ENCODE results near the gene DCBLD1. TPM values are rescaled to one million over a fixed set of nuclear protein-coding genes. Genes with fewer than 3 reads are reported as not detected.
A peak's percentile ranks its signal among the peaks of the same experiment; 100 is the strongest.

The DCBLD1 gene
- polyA plus RNA-seq, 1 donor (not counting 4 experiments of a cell fraction or from before 2014, with no cell fraction given): 21.7 TPM

- Histone ChIP-seq H3K27ac (ENCODE audit: control insufficient read depth, insufficient read depth, low read length) (no peak overlapping the region), H3K4me1 (ENCODE audit: control insufficient read depth, extremely low read depth, insufficient read depth, low read length) (peaks cover 41% of the 10 kb centered on the region), H3K4me2 (ENCODE audit: control insufficient read depth, extremely low read depth, insufficient read depth, low read depth, low read length) (no peak overlapping the region), H2AFZ (ENCODE audit: control insufficient read depth, low read length) (no peak overlapping the region), H3K79me2 (ENCODE audit: control insufficient read depth, insufficient read depth, low read length) (no peaks in the 10 kb centered on the region), H3K9me3 (ENCODE audit: control insufficient read depth, low read depth, low read length) (no peaks in the 10 kb centered on the region), H3K9ac (ENCODE audit: control insufficient read depth, extremely low read depth, insufficient read depth, low read length) (no peak overlapping the region), H4K20me1 (ENCODE audit: control insufficient read depth, extremely low read depth, insufficient read depth, low read length) (no peaks in the 10 kb centered on the region), H3K36me3 (ENCODE audit: control insufficient read depth in 2 of 2, extremely low read depth in 1 of 2, insufficient read depth in 2 of 2, low read length in 2 of 2) (peaks cover 9 to 20% of the 10 kb centered on the region in 2 experiments), H3K27me3 (ENCODE audit: control insufficient read depth, extremely low read depth, insufficient read depth, low read length) (no peaks in the 10 kb centered on the region), H3K4me3 (ENCODE audit: control insufficient read depth in 2 of 3, extremely low read depth in 1 of 3, insufficient read depth in 2 of 3, low read depth in 1 of 3, low read length in 3 of 3) (no peak overlapping the region), H3K9me1 (ENCODE audit: control insufficient read depth, extremely low read depth, insufficient read depth, low read length) (peaks cover 3% of the 10 kb centered on the region)
- dilution Hi-C loops (cut with MboI; ENCODE audit: extremely low pct_ligation_motif_present, low sequenced_read_pairs): no loop called here
- no peak for FAIRE-seq
- TF ChIP-seq EZH2 (IDR thresholded peaks at IDR 0.05; ENCODE audit: low read length) (no peak), CTCF (optimal IDR thresholded peaks at IDR 0.05 in 1 of 3, IDR thresholded peaks at IDR 0.05 in 1 of 3, conservative IDR thresholded peaks at IDR 0.05 in 1 of 3; ENCODE audit: extremely low read depth in 1 of 3, insufficient read depth in 2 of 3, low read length in 3 of 3) (no peak)
- DNase-seq (ENCODE audit: low read depth, low spot score): no peak
Observed at GRCh38 chr6:117549611-117550010, 67.1 kb downstream of the DCBLD1 start.

- no peaks in the 10 kb centered on the region for H4K20me1 ChIP-seq (ENCODE audit: control insufficient read depth, extremely low read depth, insufficient read depth, low read length)
- dilution Hi-C loops (cut with MboI; ENCODE audit: extremely low pct_ligation_motif_present, low sequenced_read_pairs): no loop called here
- TF ChIP-seq CTCF (optimal IDR thresholded peaks at IDR 0.05 in 1 of 3, IDR thresholded peaks at IDR 0.05 in 1 of 3, conservative IDR thresholded peaks at IDR 0.05 in 1 of 3; ENCODE audit: extremely low read depth in 1 of 3, insufficient read depth in 2 of 3, low read length in 3 of 3) (no peak), EZH2 (IDR thresholded peaks at IDR 0.05; ENCODE audit: low read length) (no peak)
- no peak overlapping the region for H2AFZ ChIP-seq (ENCODE audit: control insufficient read depth, low read length)
- no peak overlapping the region for H3K9ac ChIP-seq (ENCODE audit: control insufficient read depth, extremely low read depth, insufficient read depth, low read length)
- no peak overlapping the region for H3K4me2 ChIP-seq (ENCODE audit: control insufficient read depth, extremely low read depth, insufficient read depth, low read depth, low read length)
- H3K9me1 ChIP-seq (ENCODE audit: control insufficient read depth, extremely low read depth, insufficient read depth, low read length): peaks cover 3% of the 10 kb centered on the region
- no peaks in the 10 kb centered on the region for H3K9me3 ChIP-seq (ENCODE audit: control insufficient read depth, low read depth, low read length)
- FAIRE-seq: no peak
- peak; percentile 25 for DNase-seq (ENCODE audit: low read depth, low spot score)
- no peak overlapping the region for H3K4me3 ChIP-seq (ENCODE audit: control insufficient read depth in 2 of 3, extremely low read depth in 1 of 3, insufficient read depth in 2 of 3, low read depth in 1 of 3, low read length in 3 of 3)
- H3K36me3 ChIP-seq (ENCODE audit: control insufficient read depth in 2 of 2, extremely low read depth in 1 of 2, insufficient read depth in 2 of 2, low read length in 2 of 2): peaks cover 9 to 20% of the 10 kb centered on the region in 2 experiments
- no peaks in the 10 kb centered on the region for H3K27me3 ChIP-seq (ENCODE audit: control insufficient read depth, extremely low read depth, insufficient read depth, low read length)
- H3K27ac ChIP-seq (ENCODE audit: control insufficient read depth, insufficient read depth, low read length): no peak overlapping the region
- H3K4me1 ChIP-seq (ENCODE audit: control insufficient read depth, extremely low read depth, insufficient read depth, low read length): peaks cover 42% of the 10 kb centered on the region
- no peaks in the 10 kb centered on the region for H3K79me2 ChIP-seq (ENCODE audit: control insufficient read depth, insufficient read depth, low read length)
Observed at GRCh38 chr6:117550078-117550600, 67.7 kb downstream of the DCBLD1 start.

Data from keratinocyte (primary cell).